CD1c-positive myeloid dendritic cell (primary cell): ENCODE results near the gene GARS1.
"Not testable (repeated sequence)": the region's sequence is repeated elsewhere in the genome, so short reads cannot be mapped to it uniquely, and the experiment has no call there.

Source experiments
- DNase-seq: peaks from one replicate; pipeline ENCODE4 v3.0.0-alpha.2; 2016; ENCODE audit errors: extremely low spot score

GARS1 gene

GRCh38 chr7:30627026-30627425, 32.3 kb downstream of the GARS1 start:
- no peak for DNase-seq

GRCh38 chr7:30630986-30631385, 36.3 kb downstream of the GARS1 start:
- no peak for DNase-seq

GRCh38 chr7:30633223-30633622, 38.5 kb downstream of the GARS1 start:
- DNase-seq: no peak

- DNase-seq: no peak
Measured at GRCh38 chr7:30634193-30634626, 39.5 kb downstream of the GARS1 start.

GRCh38 chr7:30634634-30635201, 40.0 kb downstream of the GARS1 start:
- DNase-seq: no peak

GRCh38 chr7:30635798-30636197, 41.1 kb downstream of the GARS1 start:
- no peak for DNase-seq

- DNase-seq: not testable (repeated sequence)
Measured at GRCh38 chr7:30642322-30642721, 47.6 kb downstream of the GARS1 start.

- no peak for DNase-seq
Measured at GRCh38 chr7:30642789-30643188, 48.1 kb downstream of the GARS1 start.

GRCh38 chr7:30644286-30644955, 49.7 kb downstream of the GARS1 start:
- DNase-seq: no peak

- DNase-seq: no peak
Measured at GRCh38 chr7:30645661-30646060, 51.0 kb downstream of the GARS1 start.

GRCh38 chr7:30646154-30646553, 51.5 kb downstream of the GARS1 start:
- DNase-seq: no peak

GRCh38 chr7:30647589-30648364, 53.1 kb downstream of the GARS1 start:
- DNase-seq: no peak

- DNase-seq: no peak
Measured at GRCh38 chr7:30648744-30649540, 54.3 kb downstream of the GARS1 start.

- no peak for DNase-seq
Measured at GRCh38 chr7:30649717-30650420, 55.2 kb downstream of the GARS1 start.

- no peak for DNase-seq
Measured at GRCh38 chr7:30650421-30650808, 55.7 kb downstream of the GARS1 start.

- no peak for DNase-seq
Measured at GRCh38 chr7:30652132-30652531, 57.5 kb downstream of the GARS1 start.

- DNase-seq: no peak
Measured at GRCh38 chr7:30652698-30653641, 58.3 kb downstream of the GARS1 start.

- no peak for DNase-seq
Measured at GRCh38 chr7:30654296-30655090, 59.8 kb downstream of the GARS1 start.
